ENCODE data around the gene RPL10.
A peak's percentile ranks its signal among the peaks of the same experiment; 100 is the strongest.

The RPL10 gene

GRCh38 chrX:154397888-154398667 is at the start of gene RPL10:
Gene RPL10, plus strand, starts transcription at chrX:154398377. Its CDS starts 143 bp downstream, at chrX:154398520.
- peaks cover 22 to 26% (median 24%) of the 10 kb centered on the region in 11 experiments for H3K36me3 ChIP-seq
- H3K27me3 ChIP-seq: peaks cover 0 to 39% (median 15%) of the 10 kb centered on the region in 11 experiments; a peak in 16 of 22 replicates
- peak within 1 kb of the TSS; percentile 94 to 100 (median 96) for H3K9ac ChIP-seq
- H3K4me1 ChIP-seq: peaks cover 0 to 20% (median 9%) of the 10 kb centered on the region in 10 experiments; a peak in 13 of 20 replicates
- TF ChIP-seq Cebpa-rat (IDR thresholded peaks at IDR 0.05): no peak
- H3K4me3 ChIP-seq: peak within 1 kb of the TSS; percentile 54 to 86 (median 79)
- H3K4me2 ChIP-seq: peak within 1 kb of the TSS; percentile 80 to 92 (median 86)
- peaks cover 16 to 38% (median 28%) of the 10 kb centered on the region in 11 experiments; a peak in 21 of 22 replicates for H3K9me3 ChIP-seq (replicated peaks in 1 of 11)
- H4K20me1 ChIP-seq: peaks cover 36 to 44% (median 42%) of the 10 kb centered on the region in 11 experiments; a peak in 21 of 22 replicates
- peak within 1 kb of the TSS; percentile 94 to 99 (median 98) for H3K27ac ChIP-seq

- peak overlapping the region in 4 of 11 experiments; percentile 2 to 15 (median 10); a peak in 2 of 22 replicates for H3K9ac ChIP-seq
- no peak for TF ChIP-seq Cebpa-rat (IDR thresholded peaks at IDR 0.05)
- no peak overlapping the region for H3K4me3 ChIP-seq
- peaks cover 7 to 67% (median 26%) of the 10 kb centered on the region in 10 experiments; a peak in 19 of 20 replicates for H3K4me1 ChIP-seq
- peaks cover 0 to 41% (median 29%) of the 10 kb centered on the region in 11 experiments; a peak in 16 of 22 replicates for H3K27me3 ChIP-seq
- H3K36me3 ChIP-seq: peaks cover 52 to 58% (median 55%) of the 10 kb centered on the region in 11 experiments
- H3K4me2 ChIP-seq: peak overlapping the region in 7 of 11 experiments; percentile 6 to 46 (median 21); a peak in 8 of 22 replicates
- peaks cover 0 to 13% (median 0%) of the 10 kb centered on the region in 11 experiments; a peak in 8 of 22 replicates for H3K9me3 ChIP-seq (replicated peaks in 1 of 11)
- peak overlapping the region in 4 of 11 experiments; percentile 32 to 74 (median 50); a peak in 4 of 22 replicates for H3K27ac ChIP-seq
- H4K20me1 ChIP-seq: peaks cover 10 to 68% (median 61%) of the 10 kb centered on the region in 11 experiments; a peak in 21 of 22 replicates
Measured at GRCh38 chrX:154348646-154349358, 49.4 kb upstream of the RPL10 start.

- Histone ChIP-seq H3K27me3 (peaks cover 0 to 48% (median 29%) of the 10 kb centered on the region in 11 experiments; a peak in 16 of 22 replicates), H3K4me1 (peaks cover 7 to 69% (median 26%) of the 10 kb centered on the region in 10 experiments; a peak in 19 of 20 replicates), H3K4me2 (peak overlapping the region in 3 of 11 experiments; percentile 6 to 46 (median 33); a peak in 6 of 22 replicates), H3K4me3 (no peak overlapping the region), H3K9ac (peak overlapping the region in 1 of 11 experiments; percentile 2; a peak in 2 of 22 replicates), H3K27ac (peak overlapping the region in 2 of 11 experiments; percentile 11 to 25; a peak in 1 of 22 replicates), H4K20me1 (peaks cover 16 to 74% (median 68%) of the 10 kb centered on the region in 11 experiments; a peak in 21 of 22 replicates), H3K9me3 (replicated peaks in 1 of 11) (peaks cover 0 to 18% (median 0%) of the 10 kb centered on the region in 11 experiments; a peak in 8 of 22 replicates), H3K36me3 (peaks cover 57 to 64% (median 62%) of the 10 kb centered on the region in 11 experiments)
- no peak for TF ChIP-seq Cebpa-rat (IDR thresholded peaks at IDR 0.05)
Measured at GRCh38 chrX:154349359-154349935, 48.7 kb upstream of the RPL10 start.

GRCh38 chrX:154349979-154350378 is 48.2 kb upstream of the RPL10 start:
- Histone ChIP-seq H3K4me3 (no peak overlapping the region), H3K4me1 (peaks cover 7 to 74% (median 26%) of the 10 kb centered on the region in 10 experiments; a peak in 19 of 20 replicates), H3K27ac (no peak overlapping the region), H3K4me2 (peak overlapping the region in 3 of 11 experiments; percentile 6 to 46 (median 33); a peak in 4 of 22 replicates), H3K36me3 (peaks cover 62 to 70% (median 67%) of the 10 kb centered on the region in 11 experiments), H3K9me3 (replicated peaks in 1 of 11) (peaks cover 0 to 23% (median 0%) of the 10 kb centered on the region in 11 experiments; a peak in 9 of 22 replicates), H3K9ac (no peak overlapping the region; a peak in 1 of 22 replicates), H3K27me3 (peaks cover 0 to 50% (median 30%) of the 10 kb centered on the region in 11 experiments; a peak in 16 of 22 replicates), H4K20me1 (peaks cover 18 to 80% (median 73%) of the 10 kb centered on the region in 11 experiments; a peak in 21 of 22 replicates)
- no peak for TF ChIP-seq Cebpa-rat (IDR thresholded peaks at IDR 0.05)

- Histone ChIP-seq H3K4me1 (peaks cover 7 to 79% (median 26%) of the 10 kb centered on the region in 10 experiments; a peak in 19 of 20 replicates), H3K9me3 (replicated peaks in 1 of 11) (peaks cover 0 to 24% (median 0%) of the 10 kb centered on the region in 11 experiments; a peak in 9 of 22 replicates), H3K27me3 (peaks cover 0 to 53% (median 32%) of the 10 kb centered on the region in 11 experiments; a peak in 16 of 22 replicates)
Measured at GRCh38 chrX:154350429-154351182, 47.6 kb upstream of the RPL10 start.

GRCh38 chrX:154351183-154352011 is 46.8 kb upstream of the RPL10 start:
- Histone ChIP-seq H3K9ac (peak overlapping the region in 4 of 11 experiments; percentile 7 to 30 (median 24); a peak in 5 of 22 replicates), H3K27me3 (peaks cover 0 to 55% (median 32%) of the 10 kb centered on the region in 11 experiments; a peak in 16 of 22 replicates), H3K4me1 (peaks cover 7 to 79% (median 26%) of the 10 kb centered on the region in 10 experiments; a peak in 19 of 20 replicates), H4K20me1 (peaks cover 28 to 94% (median 87%) of the 10 kb centered on the region in 11 experiments; a peak in 21 of 22 replicates), H3K27ac (no peak overlapping the region), H3K4me3 (no peak overlapping the region), H3K4me2 (0 out of 22 replicates have a peak overlapping the region, but pooled peaks of 1 of the 11 experiments have one; percentile 9), H3K36me3 (peaks cover 73 to 84% (median 81%) of the 10 kb centered on the region in 11 experiments), H3K9me3 (replicated peaks in 1 of 11) (peaks cover 0 to 24% (median 0%) of the 10 kb centered on the region in 11 experiments; a peak in 9 of 22 replicates)
- TF ChIP-seq Cebpa-rat (IDR thresholded peaks at IDR 0.05): no peak

More at GRCh38 chrX:154350429-154351182, 47.6 kb upstream of the RPL10 start:
- Histone ChIP-seq H3K4me3 (no peak overlapping the region), H3K36me3 (peaks cover 67 to 76% (median 73%) of the 10 kb centered on the region in 11 experiments), H3K9ac (peak overlapping the region in 1 of 11 experiments; percentile 8; a peak in 3 of 22 replicates), H4K20me1 (peaks cover 24 to 86% (median 79%) of the 10 kb centered on the region in 11 experiments; a peak in 21 of 22 replicates), H3K4me2 (0 out of 22 replicates have a peak overlapping the region, but pooled peaks of 1 of the 11 experiments have one; percentile 9), H3K27ac (no peak overlapping the region)
- no peak for TF ChIP-seq Cebpa-rat (IDR thresholded peaks at IDR 0.05)
